Measurements from ENCODE around the gene TBC1D14. TPM values are rescaled to one million over a fixed set of nuclear protein-coding genes. Genes with fewer than 3 reads are reported as not detected.

Gene TBC1D14
- total and polyA plus RNA-seq, 2 of the 8 experiments (the other 6 are each of a cell fraction or from before 2014, with no cell fraction given) = 45.6 to 48.2 TPM

GRCh38 chr4:6956434-6957147, 47.0 kb downstream of the TBC1D14 start:
- Histone ChIP-seq H3K23ac (ENCODE audit: insufficient read length) (no peak overlapping the region), H2BK15ac (ENCODE audit: low read length) (no peak overlapping the region), H3K79me1 (ENCODE audit: low read depth, low read length) (peaks cover 17% of the 10 kb centered on the region), H3K4me1 (replicated peaks in 1 of 4; ENCODE audit: control insufficient read depth in 3 of 4, insufficient read depth in 4 of 4, low read length in 3 of 4) (peaks cover 0 to 30% (median 18%) of the 10 kb centered on the region in 4 experiments; a peak in 6 of 7 replicates), H3K9ac (replicated peaks in 1 of 4; ENCODE audit: extremely low read depth in 1 of 4, low read depth in 3 of 4, low read length in 3 of 4) (no peak overlapping the region), H3K36me3 (ENCODE audit: control insufficient read depth in 2 of 4, insufficient read depth in 4 of 4, low read length in 3 of 4) (no peaks in the 10 kb centered on the region), H3K4ac (replicated peaks; ENCODE audit: insufficient read length, low read depth, low read length) (no peak overlapping the region), H4K20me1 (replicated peaks in 1 of 2; ENCODE audit: control insufficient read depth in 1 of 2, insufficient read depth in 2 of 2, low read length in 2 of 2) (peaks cover 0 to 6% of the 10 kb centered on the region in 2 experiments), H4K8ac (ENCODE audit: extremely low read depth, insufficient read depth, low read length) (peak overlapping the region; percentile 76; the same call in 1 of the 2 replicates), H2AK5ac (ENCODE audit: low read depth, low read length) (no peak overlapping the region), H2BK120ac (replicated peaks; ENCODE audit: low read depth, low read length) (no peak overlapping the region), H3K4me2 (ENCODE audit: insufficient read depth in 1 of 2, low read depth in 2 of 2, low read length in 2 of 2) (no peak overlapping the region), H3K14ac (ENCODE audit: insufficient read length) (no peak overlapping the region), H3K18ac (ENCODE audit: extremely low read depth, low read length) (no peak overlapping the region), H4K5ac (ENCODE audit: insufficient read length, low read depth, low read length) (no peak overlapping the region), H2BK5ac (ENCODE audit: low read depth, low read length) (peak overlapping the region; percentile 26; the same call in 1 of the 2 replicates), H2BK20ac (ENCODE audit: low read length) (no peak overlapping the region), H4K91ac (replicated peaks; ENCODE audit: insufficient read length, low read length) (no peak overlapping the region), H3K27ac (ENCODE audit: low read depth, low read length) (no peak overlapping the region), H3K56ac (replicated peaks; ENCODE audit: insufficient read length, low read depth, low read length) (no peak overlapping the region), H3K27me3 (replicated peaks in 1 of 4; ENCODE audit: control insufficient read depth in 3 of 4, extremely low read depth in 1 of 4, insufficient read depth in 3 of 4, low read length in 3 of 4) (no peaks in the 10 kb centered on the region), H3K9me3 (ENCODE audit: insufficient read depth in 2 of 2, low read depth in 1 of 2, low read length in 1 of 2) (no peaks in the 10 kb centered on the region), H2AFZ (ENCODE audit: low read length) (no peak overlapping the region), H3K79me2 (ENCODE audit: control insufficient read depth in 1 of 2, insufficient read depth in 2 of 2, low read length in 2 of 2) (peaks cover 0 to 63% of the 10 kb centered on the region in 2 experiments; a peak in 2 of 4 replicates), H3K4me3 (ENCODE audit: extremely low read depth in 1 of 4, insufficient read depth in 2 of 4, low read depth in 3 of 4, low read length in 4 of 4) (no peak overlapping the region), H3K23me2 (ENCODE audit: low read depth, low read length) (no peaks in the 10 kb centered on the region), H2BK12ac (ENCODE audit: low read depth, low read length) (peak overlapping the region; percentile 81; the same call in 1 of the 2 replicates)
- DNase-seq (ENCODE audit: low read depth in 1 of 2, low spot score in 2 of 2) (no peak), FAIRE-seq (no peak)
- ChIA-PET POLR2A (ENCODE audit: partially characterized antibody) (interaction anchor here (0.9 to 1.2 kb wide), 2 partner anchors 8 to 40 kb away, joined by 3 read pairs; no protein-coding TSS in a partner anchor), CTCF (ENCODE audit: partially characterized antibody) (interaction anchor here (0.8 to 2.6 kb wide), 10 partner anchors 9 to 74 kb away, joined by 3 to 17 read pairs (median 4); no protein-coding TSS in a partner anchor)
- WGBS, 2 experiments (ENCODE audit: extremely low coverage in 1 of 2, insufficient coverage in 1 of 2, insufficient read length in 1 of 2, insufficient replicate concordance in 2 of 2, low coverage in 1 of 2, low lambda C conversion rate in 2 of 2, missing lambda C conversion rate in 1 of 2) = 90% methylated on average over 21 of the region's 24 CpGs; no CpG with 5 or more reads in 1 of the 2 experiments
- TF ChIP-seq SIN3A (conservative IDR thresholded peaks at IDR 0.05 in 1 of 2, IDR thresholded peaks at IDR 0.05 in 1 of 2; ENCODE audit: low read depth in 1 of 2, low read length in 2 of 2) (no peak), SRF (IDR thresholded peaks at IDR 0.05; ENCODE audit: low read depth, low read length) (no peak), RNF2 (IDR thresholded peaks at IDR 0.05; ENCODE audit: borderline replicate concordance, low read depth, low read length, missing control alignments, poor library complexity, severe bottlenecking) (no peak), ATF3 (IDR thresholded peaks at IDR 0.05; ENCODE audit: insufficient read depth, low read depth, low read length) (no peak), CTBP2 (IDR thresholded peaks at IDR 0.05; ENCODE audit: borderline replicate concordance, insufficient read depth, insufficient read length, low read length) (no peak), EP300 (IDR thresholded peaks at IDR 0.05; ENCODE audit: borderline replicate concordance in 1 of 2, low read depth in 2 of 2, low read length in 2 of 2) (no peak), CHD2 (IDR thresholded peaks at IDR 0.05; ENCODE audit: low read length) (no peak), SP4 (IDR thresholded peaks at IDR 0.05; ENCODE audit: low read length) (no peak), ASH2L (IDR thresholded peaks at IDR 0.05; ENCODE audit: low read length) (no peak), RAD21 (IDR thresholded peaks at IDR 0.05 in 1 of 2, conservative IDR thresholded peaks at IDR 0.05 in 1 of 2; ENCODE audit: low read depth in 2 of 2, low read length in 2 of 2) (no peak)
